ENCODE measurements around the gene FMN1.

FMN1 gene

GRCh38 chr15:33045066-33045810 is 149.3 kb downstream of the FMN1 start:
- no peak for DNase-seq

GRCh38 chr15:33044598-33044997 is 149.9 kb downstream of the FMN1 start:
- DNase-seq, result no peak

GRCh38 chr15:33043636-33044035 is 150.9 kb downstream of the FMN1 start:
- DNase-seq, result no peak

- no peak for DNase-seq
These were observed 154.0 kb downstream of the FMN1 start for GRCh38 chr15:33040496-33040895.

- no peak for DNase-seq
These were observed 159.9 kb downstream of the FMN1 start for GRCh38 chr15:33034588-33034987.

DNA sequence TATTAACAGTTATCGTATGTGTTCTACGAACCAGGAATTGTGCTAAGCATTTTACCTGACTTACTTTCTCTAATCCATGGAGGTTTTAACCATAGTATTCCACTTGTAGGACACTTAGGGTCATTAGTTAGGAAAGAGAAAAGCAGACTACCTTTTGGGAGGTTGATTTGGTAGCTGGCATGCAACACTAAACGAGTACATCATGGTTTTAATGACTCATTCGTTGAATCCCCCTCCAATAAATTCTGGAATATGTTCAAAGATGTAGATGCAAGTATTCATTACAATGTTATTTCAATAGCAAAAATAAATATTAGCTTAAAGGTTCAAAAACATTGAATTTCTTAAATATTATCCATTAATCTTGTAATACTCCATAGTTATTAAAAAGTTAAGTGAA is 162.5 kb downstream of the FMN1 start:
- DNase-seq, result no peak

GRCh38 chr15:33031324-33031821 is 163.1 kb downstream of the FMN1 start:
- DNase-seq, result no peak

GRCh38 chr15:33030315-33030714 is 164.2 kb downstream of the FMN1 start:
- DNase-seq, result no peak

- DNase-seq, result no peak
These were observed 165.3 kb downstream of the FMN1 start for GRCh38 chr15:33029109-33029652.

- no peak for DNase-seq
These were observed 166.0 kb downstream of the FMN1 start for GRCh38 chr15:33028495-33028894.

DNA sequence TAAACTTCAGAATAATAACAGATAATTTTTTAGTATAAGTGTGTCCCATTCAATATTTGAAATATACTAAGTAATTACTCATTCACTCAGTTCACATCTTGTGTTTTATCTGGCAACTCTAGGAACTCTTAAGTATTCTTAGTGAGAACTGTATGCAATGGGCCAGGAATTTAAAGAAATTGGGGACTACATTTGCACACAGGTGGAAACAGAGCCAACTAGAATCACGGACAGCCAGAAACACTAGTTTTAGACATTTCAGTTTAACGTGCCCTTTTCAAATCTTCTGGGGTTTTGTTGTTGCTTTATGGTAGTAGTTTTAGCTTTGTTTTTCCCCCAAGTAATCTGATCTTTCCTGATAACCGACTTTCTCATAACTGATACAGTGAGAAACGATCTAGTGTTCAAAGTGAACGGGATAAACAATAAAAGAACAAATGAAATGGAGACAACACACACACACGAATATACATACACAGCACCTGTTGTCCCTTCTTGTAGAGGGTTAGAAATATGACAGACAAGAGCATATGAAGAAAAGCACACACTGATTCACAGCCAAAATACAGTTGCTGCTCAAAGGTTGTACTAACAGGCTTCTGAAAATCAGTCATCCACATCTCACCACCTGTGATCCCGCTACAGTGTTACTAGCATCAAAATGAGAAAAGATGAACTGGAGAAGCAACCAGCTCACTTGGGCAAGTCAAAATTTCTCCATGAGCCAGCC is 167.0 kb downstream of the FMN1 start:
- no peak for DNase-seq

DNA sequence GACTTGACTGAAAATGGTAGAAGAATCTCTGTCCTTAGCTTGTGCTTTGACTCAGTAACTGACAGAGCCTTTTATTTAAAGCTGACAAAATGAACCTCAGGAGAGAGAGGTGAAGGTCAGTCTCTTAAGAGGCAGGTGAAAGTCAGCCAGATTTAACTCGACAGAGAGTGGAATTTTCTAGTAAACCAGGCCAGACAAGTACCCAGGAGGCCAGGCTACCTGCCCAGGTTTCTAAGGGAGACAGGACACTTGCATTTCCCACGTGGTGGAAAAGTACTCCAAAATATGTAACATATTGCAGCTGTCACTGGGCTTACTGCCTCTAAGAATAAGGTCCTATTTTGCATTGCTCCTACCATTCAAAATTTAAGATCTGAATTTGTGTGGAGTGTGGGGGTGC is 167.9 kb downstream of the FMN1 start:
- DNase-seq, result no peak

DNA sequence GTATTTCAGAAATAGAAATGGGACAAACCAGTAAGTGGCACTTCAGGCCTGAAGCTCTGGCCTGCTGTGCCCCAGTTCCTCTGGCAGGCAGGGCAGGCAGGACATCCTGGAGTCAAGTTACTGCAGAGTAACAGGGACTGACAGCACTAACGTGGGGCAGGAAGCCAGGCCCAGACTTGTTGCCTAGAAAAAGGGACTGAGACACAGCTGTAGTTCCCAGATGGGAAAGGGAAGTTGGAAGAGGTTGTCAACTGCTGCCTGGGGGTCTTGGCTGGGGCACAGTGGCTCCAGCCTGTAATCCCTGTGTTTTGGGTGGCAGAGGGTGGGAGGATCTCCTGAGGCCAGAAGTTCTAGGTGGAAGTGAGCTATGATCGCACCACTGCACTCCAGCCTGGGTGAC is 171.9 kb downstream of the FMN1 start:
- no peak for DNase-seq

- no peak for DNase-seq
These were observed 172.6 kb downstream of the FMN1 start for GRCh38 chr15:33021806-33022389.

GRCh38 chr15:33019354-33019981 is 175.0 kb downstream of the FMN1 start:
- no peak for DNase-seq

DNA sequence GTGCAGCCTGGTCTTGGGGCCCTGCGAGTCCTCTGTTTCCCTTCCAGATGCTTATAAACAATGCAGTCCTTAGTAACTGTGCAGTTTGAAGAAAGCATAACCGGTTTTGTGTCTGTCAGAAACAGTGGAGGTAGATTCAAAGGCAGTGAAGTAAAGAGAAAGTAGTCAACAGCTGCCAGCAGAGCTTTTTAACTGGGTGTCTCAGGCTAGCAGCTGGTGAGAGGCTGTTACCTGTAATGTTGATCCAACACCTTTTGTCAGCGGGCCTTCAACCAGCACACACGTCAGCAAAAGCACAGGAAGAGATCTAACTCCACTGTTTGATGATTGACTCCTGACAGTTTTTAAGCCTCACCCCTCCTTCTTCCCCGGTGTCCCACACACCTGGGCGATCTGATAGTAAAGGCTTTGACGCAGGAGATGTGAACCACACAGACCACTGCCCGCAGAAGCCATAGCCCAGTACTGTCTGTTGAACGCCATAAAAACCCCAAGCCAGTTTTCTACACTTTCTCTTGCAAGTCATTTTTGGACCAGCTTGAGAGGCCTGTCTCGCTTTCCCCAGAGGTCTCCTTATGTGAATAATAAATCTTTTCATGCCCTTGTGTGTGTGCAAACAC is 178.0 kb downstream of the FMN1 start:
- no peak for DNase-seq

DNA sequence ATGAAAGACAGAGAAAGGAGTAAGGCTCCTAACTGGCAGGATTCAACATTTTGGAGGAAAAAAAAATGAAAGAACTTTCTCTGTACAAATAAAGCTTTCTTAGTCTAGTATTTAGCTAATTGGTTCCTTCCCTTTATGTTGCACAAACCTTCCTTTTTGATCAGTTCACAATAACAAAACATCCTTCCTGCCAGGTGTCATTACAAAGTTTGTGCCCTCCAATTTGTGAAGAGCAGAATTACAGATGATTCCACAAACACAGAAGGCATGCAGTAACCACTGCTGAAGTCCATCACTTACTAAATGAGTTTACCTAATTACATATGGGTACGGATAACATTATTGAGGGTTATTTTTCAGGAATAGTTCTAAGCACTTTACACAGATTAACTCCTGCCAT is 179.9 kb downstream of the FMN1 start:
- no peak for DNase-seq

DNA sequence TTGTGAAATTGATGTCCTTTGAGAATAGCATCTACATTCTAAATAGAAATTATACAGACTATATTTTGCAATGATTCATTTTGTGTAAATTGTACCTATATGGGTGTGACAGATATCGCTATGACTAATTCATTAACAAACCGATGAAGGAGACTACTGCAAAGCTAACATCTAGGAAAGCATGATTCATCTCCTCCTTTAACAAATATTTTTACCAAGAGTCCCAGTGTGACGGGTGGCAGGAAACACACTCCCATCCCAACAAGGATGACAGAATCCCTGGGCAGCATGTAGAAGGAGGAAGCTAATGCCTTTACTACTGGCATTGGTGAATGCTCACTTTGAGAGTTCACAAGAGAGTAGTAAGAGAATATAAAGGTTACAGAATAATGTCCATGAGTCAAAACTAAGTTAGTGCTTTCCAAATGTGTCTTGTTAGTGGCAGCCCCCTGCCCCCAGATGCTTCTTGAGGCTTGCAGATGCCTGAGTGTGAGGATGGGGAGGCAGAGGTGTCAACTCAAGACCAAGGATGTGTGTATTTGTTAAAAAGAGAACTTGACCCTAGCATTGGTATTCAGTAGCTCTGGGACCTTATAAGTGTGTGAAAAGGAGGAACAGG is 180.6 kb downstream of the FMN1 start:
- no peak for DNase-seq

- DNase-seq, result no peak
These were observed 182.5 kb downstream of the FMN1 start for GRCh38 chr15:33011976-33012375.

DNA sequence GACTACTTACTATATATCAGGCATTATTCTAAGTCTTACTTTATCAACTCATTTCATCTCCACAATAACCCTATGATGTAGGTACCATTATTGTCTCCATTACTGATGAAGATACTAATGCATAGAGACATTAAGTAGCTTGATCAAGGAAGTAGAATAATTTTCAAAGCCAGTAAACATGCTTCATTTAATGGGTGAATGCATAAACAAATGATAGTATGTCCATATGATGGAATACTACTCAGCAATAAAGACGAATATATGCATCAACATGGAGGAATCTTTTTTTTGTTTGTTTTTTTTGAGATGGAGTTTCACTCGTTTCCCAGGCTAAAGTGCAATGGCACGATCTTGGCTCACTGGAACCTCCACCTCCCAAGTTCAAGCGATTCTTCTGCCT is 184.9 kb downstream of the FMN1 start:
- DNase-seq, result no peak

GRCh38 chr15:33009026-33009425 is 185.5 kb downstream of the FMN1 start:
- no peak for DNase-seq

DNA sequence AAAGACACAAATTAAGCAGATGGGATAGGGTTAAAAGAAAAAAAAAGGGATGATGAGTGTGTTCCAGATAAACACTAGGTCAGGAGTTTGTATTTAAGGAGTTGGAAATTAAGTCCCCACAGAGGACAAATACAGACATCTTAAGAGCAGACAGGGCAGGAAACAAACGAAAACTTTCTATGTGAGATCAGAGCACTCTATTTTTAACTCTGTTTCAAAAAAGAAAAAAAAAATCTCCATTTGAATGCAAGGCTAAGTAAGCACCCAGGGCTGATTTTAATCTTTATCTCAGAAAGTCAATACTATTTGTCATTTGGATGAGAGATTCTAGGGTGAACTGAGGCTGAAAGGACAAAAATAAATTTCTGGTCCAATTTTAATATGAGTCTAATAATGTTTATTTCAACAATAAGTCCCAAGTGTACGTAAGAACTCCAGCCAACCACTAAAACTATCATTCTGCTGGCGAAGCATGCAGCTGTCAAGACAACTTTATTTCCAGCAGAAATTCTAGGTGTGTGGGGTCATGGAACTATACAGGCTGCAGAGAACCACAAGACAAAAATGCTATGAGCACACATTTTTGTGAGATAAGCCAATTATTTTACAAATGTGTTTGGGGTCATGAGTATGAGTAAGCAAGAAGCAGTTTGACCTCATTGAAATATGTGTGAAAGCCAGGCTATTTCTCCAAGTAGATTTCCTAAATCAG is 186.1 kb downstream of the FMN1 start:
- DNase-seq, result no peak
